ENCODE data around the gene FBXL14. TPM values are rescaled to one million over a fixed set of nuclear protein-coding genes. Genes with fewer than 3 reads are reported as not detected.

Gene FBXL14
- total and polyA plus RNA-seq, 2 of the 13 experiments (the other 11 are each of a cell fraction or from before 2014, with no cell fraction given): 7.0 to 7.4 TPM

- TF ChIP-seq ZNF691 (CRISPR knock-in tag; IDR thresholded peaks at IDR 0.05; ENCODE audit: borderline replicate concordance, low read depth) (no peak), ZNF788 (CRISPR knock-in tag; IDR thresholded peaks at IDR 0.05; ENCODE audit: borderline replicate concordance) (no peak), TP53 (CRISPR knock-in tag; conservative IDR thresholded peaks at IDR 0.05) (no peak)
Observed at GRCh38 chr12:1562813-1563407, 31.5 kb downstream of the FBXL14 start (continued).

- FAIRE-seq (no peak), ATAC-seq (no peak), DNase-seq (ENCODE audit: low spot score) (no peak)
- 49% methylated on average over 6 of the region's 6 CpGs for WGBS (ENCODE audit: low lambda C conversion rate)
- H3K4me3 ChIP-seq (replicated peaks in 1 of 3; ENCODE audit: insufficient read depth in 1 of 3, low read depth in 2 of 3, low read length in 3 of 3): no peak overlapping the region
- no peak overlapping the region for H2AFZ ChIP-seq (ENCODE audit: low read length)
- H3K27ac ChIP-seq (ENCODE audit: extremely low read length, insufficient read depth, low read length): no peak overlapping the region
- in situ Hi-C loops (cut with HindIII; ENCODE audit: extremely low pct_ligation_motif_present, low pct_unique_long_range_greater_than_20kb): no loop called here
- H3K9ac ChIP-seq (ENCODE audit: insufficient read depth, low read depth, low read length): no peak overlapping the region
- ChIA-PET POLR2A (no interaction called here), CTCF (ENCODE audit: low intra/inter-chr PET ratio, low total read pairs) (no interaction called here)
- no peaks in the 10 kb centered on the region for H4K20me1 ChIP-seq (ENCODE audit: insufficient read depth, low read length)
- no peaks in the 10 kb centered on the region for H3K79me2 ChIP-seq (ENCODE audit: insufficient read depth, low read length)
- no peaks in the 10 kb centered on the region for H3K9me3 ChIP-seq (ENCODE audit: low read length)
- H3K36me3 ChIP-seq (replicated peaks in 1 of 2; ENCODE audit: control insufficient read depth in 1 of 2, insufficient read depth in 2 of 2, low read length in 2 of 2): no peaks in the 10 kb centered on the region
- no TSS peak for BruUV-seq (replicated peaks)
- intact Hi-C loops (cut with micrococcal nuclease; ENCODE audit: unreplicated experiment): no loop called here
- no peak overlapping the region for H3K4me2 ChIP-seq (ENCODE audit: low read depth, low read length)
- no peaks in the 10 kb centered on the region for H3K4me1 ChIP-seq (ENCODE audit: insufficient read depth, low read length)
- TF ChIP-seq ARID4A (CRISPR knock-in tag; IDR thresholded peaks at IDR 0.05; ENCODE audit: borderline replicate concordance): no peak
- TF ChIP-seq ZNF746 (CRISPR knock-in tag; IDR thresholded peaks at IDR 0.05): no peak
- no peak for TF ChIP-seq HIVEP1 (CRISPR knock-in tag; IDR thresholded peaks at IDR 0.05)
- TF ChIP-seq ZNF460 (CRISPR knock-in tag; IDR thresholded peaks at IDR 0.05; ENCODE audit: borderline replicate concordance): no peak
- TF ChIP-seq ZNF773 (CRISPR knock-in tag; IDR thresholded peaks at IDR 0.05; ENCODE audit: borderline replicate concordance): no peak
- TF ChIP-seq ZNF562 (CRISPR knock-in tag; IDR thresholded peaks at IDR 0.05; ENCODE audit: borderline replicate concordance): no peak
- TF ChIP-seq ZBTB37 (CRISPR knock-in tag; IDR thresholded peaks at IDR 0.05): no peak
- no peak for TF ChIP-seq RNF219 (CRISPR knock-in tag; IDR thresholded peaks at IDR 0.05)
- TF ChIP-seq ZNF343 (CRISPR knock-in tag; IDR thresholded peaks at IDR 0.05): no peak
- TF ChIP-seq THAP11 (CRISPR knock-in tag; IDR thresholded peaks at IDR 0.05): no peak
- H3K27me3 ChIP-seq (ENCODE audit: control insufficient read depth in 1 of 2, insufficient read depth in 2 of 2, low read length in 2 of 2): peaks cover 0 to 9% of the 10 kb centered on the region in 2 experiments; a peak in 2 of 5 replicates
Observed at GRCh38 chr12:1560704-1561103, 33.7 kb downstream of the FBXL14 start.

All from HepG2 (cell line).